Mammary epithelial cell (primary cell): Measurements from ENCODE around the gene SPTBN1.

Source experiments
- EZH2 ChIP-seq: IDR thresholded peaks from 2 replicates; pipeline ENCODE4 v1.6.1; 2012; ENCODE audit warnings: low read length, inconsistent platforms, borderline replicate concordance
- TF ChIP-seq, protein P1 (sequence below), 2 donors: IDR thresholded peaks in 1 of 2; conservative IDR thresholded peaks in 1 of 2; 2 replicates each; pipeline ENCODE4 v1.5.1; 2011 to 2012; ENCODE audit warnings: inconsistent platforms in 2 of 2, low read length in 2 of 2, mild to moderate bottlenecking in 2 of 2, control low read depth in 1 of 2, low read depth in 1 of 2; ENCODE audit not compliant: insufficient read depth in 1 of 2; ENCODE audit errors: extremely low read depth in 1 of 2

DNA sequence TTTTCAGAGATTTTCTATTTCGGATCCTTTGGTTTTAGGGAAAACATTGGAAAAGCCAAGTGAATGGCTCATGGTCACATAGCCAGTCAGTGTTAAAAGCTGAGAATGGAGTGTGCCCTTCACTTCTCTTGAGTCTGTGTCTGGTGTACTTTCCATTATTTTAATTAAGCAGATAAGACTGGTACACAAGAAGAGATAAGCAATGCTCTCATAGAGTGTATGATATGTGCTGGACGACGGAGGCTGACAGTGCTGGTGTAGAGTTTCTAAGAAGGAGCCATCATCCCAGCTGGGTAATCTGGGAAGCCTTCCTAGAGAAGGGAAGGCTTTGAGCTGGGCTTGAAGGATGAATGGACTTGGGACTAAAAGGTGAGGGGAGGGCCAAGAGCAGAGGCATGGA lies 93.3 kb downstream of the SPTBN1 start:
- TF ChIP-seq, protein P1, sequence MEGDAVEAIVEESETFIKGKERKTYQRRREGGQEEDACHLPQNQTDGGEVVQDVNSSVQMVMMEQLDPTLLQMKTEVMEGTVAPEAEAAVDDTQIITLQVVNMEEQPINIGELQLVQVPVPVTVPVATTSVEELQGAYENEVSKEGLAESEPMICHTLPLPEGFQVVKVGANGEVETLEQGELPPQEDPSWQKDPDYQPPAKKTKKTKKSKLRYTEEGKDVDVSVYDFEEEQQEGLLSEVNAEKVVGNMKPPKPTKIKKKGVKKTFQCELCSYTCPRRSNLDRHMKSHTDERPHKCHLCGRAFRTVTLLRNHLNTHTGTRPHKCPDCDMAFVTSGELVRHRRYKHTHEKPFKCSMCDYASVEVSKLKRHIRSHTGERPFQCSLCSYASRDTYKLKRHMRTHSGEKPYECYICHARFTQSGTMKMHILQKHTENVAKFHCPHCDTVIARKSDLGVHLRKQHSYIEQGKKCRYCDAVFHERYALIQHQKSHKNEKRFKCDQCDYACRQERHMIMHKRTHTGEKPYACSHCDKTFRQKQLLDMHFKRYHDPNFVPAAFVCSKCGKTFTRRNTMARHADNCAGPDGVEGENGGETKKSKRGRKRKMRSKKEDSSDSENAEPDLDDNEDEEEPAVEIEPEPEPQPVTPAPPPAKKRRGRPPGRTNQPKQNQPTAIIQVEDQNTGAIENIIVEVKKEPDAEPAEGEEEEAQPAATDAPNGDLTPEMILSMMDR (conservative IDR thresholded peaks at IDR 0.05 in 1 of 2, IDR thresholded peaks at IDR 0.05 in 1 of 2; ENCODE audit: extremely low read depth in 1 of 2, insufficient read depth in 1 of 2, low read depth in 1 of 2, low read length in 2 of 2), result no peak
- TF ChIP-seq EZH2, result no peak
